NCI-H345 treated with DMSO at 0.1 percent for 48 hours (cell line): ENCODE data around the gene VSIG10L.

ENCODE experiments used
- DNase-seq: peaks from one replicate; lab custom pipeline; 2025; ENCODE audit not compliant: unreplicated experiment; lab: John Stamatoyannopoulos, UW

The VSIG10L gene

GRCh38 chr19:51318687-51319648, 23.0 kb downstream of the VSIG10L start:
- no peak for DNase-seq

GRCh38 chr19:51317968-51318367, 24.0 kb downstream of the VSIG10L start:
- DNase-seq: no peak

- no peak for DNase-seq
These were observed 24.6 kb downstream of the VSIG10L start for GRCh38 chr19:51317376-51317775.

GRCh38 chr19:51316688-51317087, 25.3 kb downstream of the VSIG10L start:
- DNase-seq: no peak

- DNase-seq: no peak
These were observed 30.3 kb downstream of the VSIG10L start, which contains the start of gene IGLON5 for GRCh38 chr19:51311351-51312257. TSS of gene IGLON5 (plus strand) at chr19:51311644. CDS start at chr19:51311848, 204 bp downstream.

GRCh38 chr19:51305479-51305878, 36.5 kb downstream of the VSIG10L start:
- no peak for DNase-seq

GRCh38 chr19:51301266-51301665, 40.7 kb downstream of the VSIG10L start:
- no peak for DNase-seq

- no peak for DNase-seq
These were observed 44.5 kb downstream of the VSIG10L start for GRCh38 chr19:51297406-51297805.

GRCh38 chr19:51296336-51297093, 45.4 kb downstream of the VSIG10L start:
- no peak for DNase-seq

- no peak for DNase-seq
These were observed 46.4 kb downstream of the VSIG10L start for GRCh38 chr19:51295382-51296126.

GRCh38 chr19:51294977-51295375, 47.0 kb downstream of the VSIG10L start:
- DNase-seq: no peak

GRCh38 chr19:51294211-51294976, 47.5 kb downstream of the VSIG10L start:
- no peak for DNase-seq

GRCh38 chr19:51293571-51294210, 48.2 kb downstream of the VSIG10L start:
- no peak for DNase-seq

GRCh38 chr19:51292971-51293370, 49.0 kb downstream of the VSIG10L start:
- DNase-seq: no peak

- DNase-seq: no peak
These were observed 52.3 kb downstream of the VSIG10L start for GRCh38 chr19:51289635-51290034.

GRCh38 chr19:51285682-51286081, 56.3 kb downstream of the VSIG10L start:
- DNase-seq: no peak

- no peak for DNase-seq
These were observed 59.6 kb downstream of the VSIG10L start for GRCh38 chr19:51282335-51282734.
